ENCODE measurements around the gene EVA1C. TPM values are rescaled to one million over a fixed set of nuclear protein-coding genes. Genes with fewer than 3 reads are reported as not detected.

The EVA1C gene
- total RNA-seq = 63.4 TPM
- 13.8 TPM for polyA plus RNA-seq (ENCODE audit: insufficient read depth, low read depth, low replicate concordance)
- long read RNA-seq, donor 1 = 0 reads
- long read RNA-seq, donor 2 = 0 reads
- long read RNA-seq, donor 3 = 0 reads
- long read RNA-seq, donor 4 = 0 reads
- long read RNA-seq, donor 5 = 0 reads
- long read RNA-seq, donor 6, partial matches to known transcripts = 0 of 1 reads
- long read RNA-seq, donor 6, other reads (novel, unspliced or antisense) = 0 of 1 reads
- long read RNA-seq, donor 7, transcript EVA1C-201 (8 exons, 1,998 nt) = major isoform, 26 of 71 reads
- long read RNA-seq, donor 7, partial matches to known transcripts = 2 of 71 reads
- long read RNA-seq, donor 7, other reads (novel, unspliced or antisense) = 38 of 71 reads
- long read RNA-seq, donor 8 = 0 reads
- long read RNA-seq, donor 9 = 0 reads
- long read RNA-seq, donor 10 = 0 reads

DNA sequence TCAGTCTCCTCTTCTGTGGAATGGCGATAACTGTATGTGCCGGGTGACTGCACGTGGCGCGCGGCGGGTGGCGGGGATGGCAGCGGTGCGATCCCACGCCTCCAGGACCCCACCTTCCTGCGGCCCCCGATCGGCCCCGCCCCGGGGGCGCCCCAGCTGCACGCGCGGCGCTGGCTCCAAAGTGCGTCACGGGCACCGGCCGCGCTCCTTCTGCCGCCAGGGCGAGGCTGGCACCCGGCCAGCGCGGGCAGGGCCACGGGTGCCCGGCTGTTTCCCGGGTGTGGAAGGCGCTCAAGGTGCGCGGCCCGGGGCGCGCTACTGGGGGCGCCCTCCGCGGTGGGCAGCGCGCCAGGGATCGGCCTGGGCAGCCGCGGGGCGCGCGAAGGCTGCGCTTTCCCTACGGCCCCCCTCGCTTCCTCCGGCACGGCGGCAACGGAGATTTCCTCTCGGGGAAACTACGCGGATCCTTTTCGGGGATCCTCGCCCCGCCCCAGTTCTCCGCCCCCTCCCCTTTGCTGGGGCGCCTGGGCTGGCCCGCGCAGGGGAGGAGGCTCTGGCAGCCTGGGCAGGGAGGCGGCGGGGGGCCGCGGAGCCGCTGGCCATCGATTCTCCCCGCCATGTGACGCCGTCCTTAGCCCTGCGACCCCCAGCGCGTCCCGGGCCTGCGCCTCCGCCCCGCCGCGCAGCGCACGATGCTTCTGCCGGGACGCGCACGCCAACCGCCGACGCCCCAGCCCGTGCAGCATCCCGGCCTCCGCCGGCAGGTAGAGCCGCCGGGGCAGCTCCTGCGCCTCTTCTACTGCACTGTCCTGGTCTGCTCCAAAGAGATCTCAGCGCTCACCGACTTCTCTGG lies at the start of gene EVA1C:
TSS of gene EVA1C (plus strand) at position 545 of the 853 bp plus-strand sequence. CDS start at position 693, 148 bp downstream.
- Histone ChIP-seq H3K36me3 (ENCODE audit: control insufficient read depth in 2 of 3, insufficient read depth in 3 of 3, low read length in 3 of 3) (no peaks in the 10 kb centered on the region), H3K4me3 (ENCODE audit: low read length in 3 of 3) (peak within 1 kb of the TSS; percentile 9 to 88 (median 75)), H3K27ac (ENCODE audit: low read depth in 2 of 2, low read length in 2 of 2) (peak within 1 kb of the TSS; percentile 94), H3K9ac (ENCODE audit: low read length in 3 of 3) (peak within 1 kb of the TSS in 2 of 3 donors; percentile 78 to 95), H3K27me3 (ENCODE audit: control insufficient read depth, insufficient read depth, low read length) (no peaks in the 10 kb centered on the region), H3K9me3 (ENCODE audit: control insufficient read depth in 2 of 3, insufficient read depth in 1 of 3, low read length in 3 of 3) (no peaks in the 10 kb centered on the region), H3K4me1 (ENCODE audit: control insufficient read depth in 2 of 3, insufficient read depth in 2 of 3, low read depth in 1 of 3, low read length in 3 of 3) (peaks cover 0 to 7% (median 0%) of the 10 kb centered on the region in 3 donors)
- DNase-seq = peak in 4 of 5 donors; percentile 37 to 91 (median 48)
- peak; percentile 8 for TF ChIP-seq CTCF (IDR thresholded peaks at IDR 0.05; ENCODE audit: borderline replicate concordance, extremely low read depth, insufficient read depth)
- intact Hi-C loops (cut with DNase I) = no loop called here
- no peak for FAIRE-seq

GRCh38 chr21:32364387-32364786 lies 48.1 kb upstream of the EVA1C start:
- H3K4me1 ChIP-seq (ENCODE audit: control insufficient read depth in 2 of 3, insufficient read depth in 2 of 3, low read depth in 1 of 3, low read length in 3 of 3) = no peaks in the 10 kb centered on the region
- no peak overlapping the region for H3K27ac ChIP-seq (ENCODE audit: low read depth in 2 of 2, low read length in 2 of 2)
- H3K9me3 ChIP-seq (ENCODE audit: control insufficient read depth in 2 of 3, insufficient read depth in 1 of 3, low read length in 3 of 3) = no peaks in the 10 kb centered on the region
- peaks cover 4 to 43% (median 34%) of the 10 kb centered on the region in 3 donors for H3K36me3 ChIP-seq (ENCODE audit: control insufficient read depth in 2 of 3, insufficient read depth in 3 of 3, low read length in 3 of 3)
- FAIRE-seq = no peak
- peak in 1 of 5 donors; percentile 28 for DNase-seq
- intact Hi-C loops (cut with DNase I) = no loop called here
- no peaks in the 10 kb centered on the region for H3K27me3 ChIP-seq (ENCODE audit: control insufficient read depth, insufficient read depth, low read length)
- no peak overlapping the region for H3K4me3 ChIP-seq (ENCODE audit: low read length in 3 of 3)
- no peak for TF ChIP-seq CTCF (IDR thresholded peaks at IDR 0.05; ENCODE audit: borderline replicate concordance, extremely low read depth, insufficient read depth)
- H3K9ac ChIP-seq (ENCODE audit: low read length in 3 of 3) = no peak overlapping the region

DNA sequence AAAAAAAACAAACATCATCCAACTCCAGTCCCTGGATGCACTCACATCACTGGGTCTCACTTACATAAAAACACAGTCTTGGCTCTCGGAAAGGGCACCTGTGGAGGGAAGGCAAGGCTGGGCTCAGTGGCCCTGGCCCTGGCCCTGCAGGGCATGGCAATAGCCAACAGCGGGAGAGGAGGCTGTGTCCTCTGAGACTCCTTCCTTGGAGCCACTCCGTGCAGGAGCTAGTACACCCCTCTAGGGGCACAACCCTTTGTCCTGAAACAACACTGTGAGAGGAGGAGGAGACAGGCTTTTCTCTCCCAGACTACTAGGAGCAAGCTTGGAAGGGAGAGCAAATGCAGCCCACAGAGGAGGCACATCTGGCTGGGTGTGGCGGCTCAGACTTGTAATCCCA lies 47.7 kb upstream of the EVA1C start:
- Histone ChIP-seq H3K27me3 (ENCODE audit: control insufficient read depth, insufficient read depth, low read length) (no peaks in the 10 kb centered on the region), H3K27ac (ENCODE audit: low read depth in 2 of 2, low read length in 2 of 2) (no peak overlapping the region), H3K36me3 (ENCODE audit: control insufficient read depth in 2 of 3, insufficient read depth in 3 of 3, low read length in 3 of 3) (peaks cover 4 to 43% (median 34%) of the 10 kb centered on the region in 3 donors), H3K9ac (ENCODE audit: low read length in 3 of 3) (no peak overlapping the region), H3K4me3 (ENCODE audit: low read length in 3 of 3) (no peak overlapping the region), H3K9me3 (ENCODE audit: control insufficient read depth in 2 of 3, insufficient read depth in 1 of 3, low read length in 3 of 3) (no peaks in the 10 kb centered on the region), H3K4me1 (ENCODE audit: control insufficient read depth in 2 of 3, insufficient read depth in 2 of 3, low read depth in 1 of 3, low read length in 3 of 3) (no peaks in the 10 kb centered on the region)
- intact Hi-C loops (cut with DNase I) = no loop called here
- no peak for FAIRE-seq
- no peak for TF ChIP-seq CTCF (IDR thresholded peaks at IDR 0.05; ENCODE audit: borderline replicate concordance, extremely low read depth, insufficient read depth)
- DNase-seq = no peak
